Type B pancreatic cell (in vitro differentiated cells): ENCODE measurements around the gene ORM1. TPM values are rescaled to one million over a fixed set of nuclear protein-coding genes. Genes with fewer than 3 reads are reported as not detected.

Source experiments
- DNase-seq: peaks from one replicate; pipeline ENCODE4 v3.0.0; 2021; ENCODE audit warnings: mixed read lengths; ENCODE audit not compliant: unreplicated experiment; ENCODE audit errors: extremely low spot score
- H3K27ac Mint-ChIP-seq: 2 replicates; pipeline ENCODE4 v1.8.0; 2021; ENCODE audit warnings: mild to moderate bottlenecking, mixed read lengths
- H3K27me3 Mint-ChIP-seq: 2 replicates; pipeline ENCODE4 v1.8.0; 2021; ENCODE audit warnings: mixed read lengths
- H3K36me3 Mint-ChIP-seq: 2 replicates; pipeline ENCODE4 v1.8.0; 2021; ENCODE audit warnings: mixed read lengths
- H3K4me1 Mint-ChIP-seq: one replicate; pipeline ENCODE4 v1.8.0; 2021; ENCODE audit warnings: mixed read lengths; ENCODE audit not compliant: unreplicated experiment
- H3K4me3 Mint-ChIP-seq: 2 replicates; pipeline ENCODE4 v1.8.0; 2021; ENCODE audit warnings: mild to moderate bottlenecking, mixed read lengths
- H3K9me3 Mint-ChIP-seq: 2 replicates; pipeline ENCODE4 v1.8.0; 2021; ENCODE audit warnings: mixed read lengths
- CTCF ChIP-seq: fragments of 200-600 bp; sonication (generic); conservative IDR thresholded peaks from 2 replicates; pipeline ENCODE4 v1.5.0; 2021; ENCODE audit warnings: antibody characterized with exemption, mild to moderate bottlenecking
- total RNA-seq: library from RNA; stranded (reverse); gene quantifications from 2 replicates; pipeline ENCODE4 v1.2.1, GENCODE V29; 2021; ENCODE audit warnings: low replicate concordance

Gene ORM1
- total RNA-seq, 1 donor from 2014 or later, result 0.65 TPM

- no peaks in the 10 kb centered on the region for H3K4me1 Mint-ChIP-seq
- H3K27me3 Mint-ChIP-seq, result no peaks in the 10 kb centered on the region
- no peak overlapping the region for H3K4me3 Mint-ChIP-seq
- H3K27ac Mint-ChIP-seq, result no peak overlapping the region
- TF ChIP-seq CTCF, result no peak
- DNase-seq, result no peak
- no peaks in the 10 kb centered on the region for H3K9me3 Mint-ChIP-seq
- H3K36me3 Mint-ChIP-seq, result peaks cover 15% of the 10 kb centered on the region
These were observed 52.7 kb downstream of the ORM1 start for GRCh38 chr9:114375386-114376175.

Other genes starting within 250 kb of the ORM1 start
- gene AMBP, start 244.8 kb upstream of the ORM1 start, total RNA-seq, result 110 and 230 TPM in 2 replicates
- 33.2 and 35.9 TPM in 2 replicates for gene KIF12, start 223.8 kb upstream of the ORM1 start, total RNA-seq
- 29.5 and 65.1 TPM in 2 replicates for gene COL27A1, start 167.6 kb upstream of the ORM1 start, total RNA-seq
- not detected in 2 replicates for gene ORM2, start 6.8 kb downstream of the ORM1 start, total RNA-seq
- gene AKNA, start 64.9 kb downstream of the ORM1 start, total RNA-seq, result 11.5 and 14.0 TPM in 2 replicates
- 12.2 and 13.3 TPM in 2 replicates for gene WHRN, start 182.4 kb downstream of the ORM1 start, total RNA-seq